Vagina (tissue), 2 donors: ENCODE results near the gene TMEM44.

Experiments
- CTCF ChIP-seq, 3 experiments: fragments of 450-650 bp in 2 of 3; fragments of 200-600 bp in 1 of 3; sonication (generic) in 1 of 3; IDR thresholded peaks; one replicate each; pipeline ENCODE4 v1.5.1; 2017 to 2019; ENCODE audit warnings: antibody characterized with exemption in 3 of 3, mild to moderate bottlenecking in 2 of 3, moderate library complexity in 2 of 3
- POLR2A ChIP-seq, 2 donors: fragments of 450-650 bp; IDR thresholded peaks; one replicate each; pipeline ENCODE4 v1.6.1; 2017; ENCODE audit warnings: antibody characterized with exemption in 2 of 2, mild to moderate bottlenecking in 2 of 2, moderate library complexity in 2 of 2

- TF ChIP-seq CTCF (IDR thresholded peaks at IDR 0.05) (no peak), POLR2A (IDR thresholded peaks at IDR 0.05) (no peak)
These were observed 78.6 kb downstream of the TMEM44 start for GRCh38 chr3:194554473-194555123.
